ENCODE measurements around the gene MBNL1.

GRCh38 chr3:152496716-152497115 lies 228.0 kb downstream of the MBNL1 start:
- TF ChIP-seq CTCF (conservative IDR thresholded peaks at IDR 0.05; ENCODE audit: low read length) (no peak), EZH2phosphoT487 (IDR thresholded peaks at IDR 0.05; ENCODE audit: borderline replicate concordance, low read depth, low read length) (no peak)
